SU-DHL-6 (cell line): ENCODE results near the gene RASGRF2.

Experiments used
- H2AFZ ChIP-seq: fragments of 200-600 bp; sonication (generic); 2 replicates; pipeline ENCODE4 v1.6.1; 2014; ENCODE audit warnings: low read depth, mild to moderate bottlenecking, moderate library complexity, mixed read lengths, antibody characterized with exemption, low read length; ENCODE audit not compliant: severe bottlenecking
- H3F3A ChIP-seq: fragments of 200-600 bp; shearing (Covaris generic); 2 replicates; pipeline ENCODE4 v1.6.0; 2016; ENCODE audit warnings: antibody characterized with exemption, mild to moderate bottlenecking; ENCODE audit not compliant: insufficient read depth
- H3K27ac ChIP-seq: fragments of 200-600 bp; sonication (generic); 2 replicates; pipeline ENCODE4 v1.5.1; 2016; ENCODE audit warnings: low read depth, mild to moderate bottlenecking, low read length, moderate library complexity, mixed read lengths
- H3K27me3 ChIP-seq: fragments of 200-600 bp; sonication (generic), shearing (Covaris generic); 2 replicates; pipeline ENCODE4 v1.6.0; 2014; ENCODE audit warnings: mild to moderate bottlenecking, low read length
- H3K36me3 ChIP-seq: fragments of 200-600 bp; sonication (generic); 2 replicates; pipeline ENCODE4 v1.6.1; 2014; ENCODE audit warnings: mild to moderate bottlenecking, low read length, mixed read lengths
- H3K4me2 ChIP-seq: fragments of 300-600, 200-600 bp; shearing (Covaris generic), sonication (generic); 2 replicates; pipeline ENCODE4 v1.6.0; 2014; ENCODE audit warnings: low read length, low read depth, mild to moderate bottlenecking; ENCODE audit not compliant: poor library complexity, severe bottlenecking
- H3K4me3 ChIP-seq: fragments of 200-600 bp; sonication (generic); 2 replicates; pipeline ENCODE4 v1.5.1; 2014; ENCODE audit warnings: antibody characterized with exemption, low read length, mild to moderate bottlenecking, mixed read lengths; ENCODE audit not compliant: insufficient read depth, poor library complexity, severe bottlenecking
- H3K79me2 ChIP-seq: fragments of 200-600 bp; sonication (generic); 2 replicates; pipeline ENCODE4 v1.6.1; 2014; ENCODE audit warnings: mild to moderate bottlenecking, low read length, moderate library complexity; ENCODE audit not compliant: insufficient read depth
- H3K9ac ChIP-seq: fragments of 200-600 bp; sonication (generic); 2 replicates; pipeline ENCODE4 v1.7.0; 2014; ENCODE audit warnings: mild to moderate bottlenecking, low read length
- H3K9me2 ChIP-seq: fragments of 200-600 bp; sonication (generic); replicated peaks from 2 replicates; pipeline ENCODE4 v1.6.1; 2014; ENCODE audit warnings: low read length; ENCODE audit not compliant: insufficient read depth
- H3K9me3 ChIP-seq: fragments of 200-600 bp; sonication (generic); 2 replicates; pipeline ENCODE4 v1.6.1; 2014; ENCODE audit warnings: low read length, mixed read lengths; ENCODE audit not compliant: insufficient read depth
- H4K20me1 ChIP-seq: fragments of 200-600 bp; sonication (generic); 2 replicates; pipeline ENCODE4 v1.6.1; 2014; ENCODE audit warnings: low read depth, mild to moderate bottlenecking, antibody characterized with exemption, low read length, moderate library complexity, mixed read lengths
- EZH2phosphoT487 ChIP-seq: fragments of 200-600 bp; sonication (generic), shearing (Covaris generic); conservative IDR thresholded peaks from 2 replicates; pipeline ENCODE4 v1.6.1; 2018; ENCODE audit warnings: mild to moderate bottlenecking, antibody characterized with exemption, low read length, moderate library complexity, mixed read lengths
- TF ChIP-seq, protein P1 (sequence below): fragments of 200-600 bp; sonication (generic); IDR thresholded peaks from one replicate; pipeline ENCODE4 v1.5.1; 2017; ENCODE audit warnings: antibody characterized with exemption, mild to moderate bottlenecking, low read length, moderate library complexity; ENCODE audit not compliant: insufficient read depth, poor library complexity, severe bottlenecking

RASGRF2 gene

DNA sequence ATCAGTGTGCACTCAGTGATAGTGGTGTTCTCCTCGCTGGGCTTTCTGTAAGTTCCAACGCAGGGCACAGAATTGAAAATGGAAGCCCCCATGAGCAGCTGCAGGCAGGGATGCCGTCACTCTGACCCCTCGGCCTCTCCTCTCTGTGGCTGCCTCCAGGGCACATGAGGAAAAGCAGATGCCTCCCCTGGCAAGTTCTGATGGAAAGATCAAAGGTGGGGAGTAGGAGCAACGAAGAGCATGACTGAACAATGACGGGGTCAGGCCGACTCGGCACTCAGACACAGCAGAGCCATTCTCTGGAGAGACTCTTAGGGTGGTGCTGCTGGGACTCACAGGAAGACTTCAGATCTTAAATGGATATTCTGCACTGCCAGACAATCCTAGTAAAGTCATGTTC is 207.4 kb downstream of the RASGRF2 start:
- Histone ChIP-seq H3K27ac (no peak overlapping the region), H3K4me2 (no peak overlapping the region), H3K4me3 (no peak overlapping the region), H3F3A (no peaks in the 10 kb centered on the region), H3K9me3 (no peaks in the 10 kb centered on the region), H3K9ac (no peak overlapping the region), H3K9me2 (no peaks in the 10 kb centered on the region), H3K27me3 (no peaks in the 10 kb centered on the region), H3K36me3 (no peaks in the 10 kb centered on the region), H3K79me2 (no peaks in the 10 kb centered on the region), H2AFZ (no peak overlapping the region), H4K20me1 (no peaks in the 10 kb centered on the region)
- TF ChIP-seq EZH2phosphoT487: no peak
- TF ChIP-seq, protein P1, sequence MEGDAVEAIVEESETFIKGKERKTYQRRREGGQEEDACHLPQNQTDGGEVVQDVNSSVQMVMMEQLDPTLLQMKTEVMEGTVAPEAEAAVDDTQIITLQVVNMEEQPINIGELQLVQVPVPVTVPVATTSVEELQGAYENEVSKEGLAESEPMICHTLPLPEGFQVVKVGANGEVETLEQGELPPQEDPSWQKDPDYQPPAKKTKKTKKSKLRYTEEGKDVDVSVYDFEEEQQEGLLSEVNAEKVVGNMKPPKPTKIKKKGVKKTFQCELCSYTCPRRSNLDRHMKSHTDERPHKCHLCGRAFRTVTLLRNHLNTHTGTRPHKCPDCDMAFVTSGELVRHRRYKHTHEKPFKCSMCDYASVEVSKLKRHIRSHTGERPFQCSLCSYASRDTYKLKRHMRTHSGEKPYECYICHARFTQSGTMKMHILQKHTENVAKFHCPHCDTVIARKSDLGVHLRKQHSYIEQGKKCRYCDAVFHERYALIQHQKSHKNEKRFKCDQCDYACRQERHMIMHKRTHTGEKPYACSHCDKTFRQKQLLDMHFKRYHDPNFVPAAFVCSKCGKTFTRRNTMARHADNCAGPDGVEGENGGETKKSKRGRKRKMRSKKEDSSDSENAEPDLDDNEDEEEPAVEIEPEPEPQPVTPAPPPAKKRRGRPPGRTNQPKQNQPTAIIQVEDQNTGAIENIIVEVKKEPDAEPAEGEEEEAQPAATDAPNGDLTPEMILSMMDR: no peak

GRCh38 chr5:81169924-81170323 is 209.8 kb downstream of the RASGRF2 start:
- Histone ChIP-seq H3K27ac (no peak overlapping the region), H2AFZ (no peak overlapping the region), H3K4me2 (no peak overlapping the region), H3F3A (no peaks in the 10 kb centered on the region), H3K9me2 (no peaks in the 10 kb centered on the region), H3K79me2 (no peaks in the 10 kb centered on the region), H3K4me3 (no peak overlapping the region), H3K36me3 (no peaks in the 10 kb centered on the region), H3K27me3 (no peaks in the 10 kb centered on the region), H4K20me1 (no peaks in the 10 kb centered on the region), H3K9me3 (no peaks in the 10 kb centered on the region), H3K9ac (no peak overlapping the region)
- TF ChIP-seq, protein P1: no peak
- TF ChIP-seq EZH2phosphoT487: no peak

DNA sequence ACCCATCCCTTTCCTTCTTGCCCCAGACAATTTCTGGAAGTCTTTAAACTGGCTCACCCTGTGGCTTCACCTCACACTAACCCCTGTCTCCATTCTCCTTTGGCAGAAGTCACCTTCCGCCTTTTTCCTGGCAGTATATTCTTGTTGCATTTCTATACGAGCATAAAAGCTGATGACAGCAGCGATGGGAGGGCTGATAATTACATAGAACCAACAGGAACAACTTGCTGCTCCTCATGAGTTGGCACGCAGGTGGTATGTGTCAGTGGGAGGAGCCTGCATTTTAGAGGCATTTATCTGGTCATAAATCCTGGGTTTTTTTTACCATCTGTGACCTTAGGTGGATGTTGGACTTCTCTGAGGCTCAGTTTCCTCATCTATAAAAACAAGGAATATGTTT is 211.6 kb downstream of the RASGRF2 start:
- no peaks in the 10 kb centered on the region for H3K79me2 ChIP-seq
- H3K9me2 ChIP-seq: no peaks in the 10 kb centered on the region
- no peak overlapping the region for H3K27ac ChIP-seq
- H3K9ac ChIP-seq: no peak overlapping the region
- H3K27me3 ChIP-seq: no peaks in the 10 kb centered on the region
- no peak overlapping the region for H3K4me3 ChIP-seq
- H3K4me2 ChIP-seq: no peak overlapping the region
- H2AFZ ChIP-seq: no peak overlapping the region
- H3F3A ChIP-seq: no peaks in the 10 kb centered on the region
- H4K20me1 ChIP-seq: no peaks in the 10 kb centered on the region
- no peak for TF ChIP-seq EZH2phosphoT487
- TF ChIP-seq, protein P1: no peak
- H3K36me3 ChIP-seq: no peaks in the 10 kb centered on the region
- no peaks in the 10 kb centered on the region for H3K9me3 ChIP-seq

DNA sequence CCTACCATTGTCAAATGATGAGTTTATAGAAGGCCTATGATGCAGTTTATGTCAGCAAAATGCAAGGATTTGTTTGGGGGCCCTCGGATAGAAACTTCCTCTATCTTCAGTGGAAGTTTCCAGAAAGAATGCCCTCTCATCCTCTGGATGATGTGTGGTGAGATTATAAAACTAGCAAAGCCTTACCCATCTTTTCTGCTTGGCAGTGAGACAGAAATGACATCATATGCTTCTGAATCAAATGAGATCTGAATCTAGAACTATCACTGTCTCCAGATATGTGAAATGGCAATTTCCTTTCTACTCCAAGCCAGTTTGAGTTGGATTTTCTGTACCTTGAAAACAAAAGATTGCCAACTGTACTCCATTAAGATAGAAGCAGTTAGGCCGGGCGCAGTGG is 212.5 kb downstream of the RASGRF2 start:
- H3K9me3 ChIP-seq: no peaks in the 10 kb centered on the region
- H3K9ac ChIP-seq: no peak overlapping the region
- no peak overlapping the region for H3K4me3 ChIP-seq
- H4K20me1 ChIP-seq: no peaks in the 10 kb centered on the region
- no peaks in the 10 kb centered on the region for H3K79me2 ChIP-seq
- H3K9me2 ChIP-seq: no peaks in the 10 kb centered on the region
- no peak overlapping the region for H3K4me2 ChIP-seq
- no peaks in the 10 kb centered on the region for H3K36me3 ChIP-seq
- no peak for TF ChIP-seq EZH2phosphoT487
- TF ChIP-seq, protein P1: no peak
- no peak overlapping the region for H3K27ac ChIP-seq
- H3K27me3 ChIP-seq: no peaks in the 10 kb centered on the region
- no peaks in the 10 kb centered on the region for H3F3A ChIP-seq
- no peak overlapping the region for H2AFZ ChIP-seq
